Parathyroid adenoma (tissue), 2 donors: ENCODE measurements around the gene CDKN2A.

Source experiments
- H2AFZ ChIP-seq: fragments of 300-600 bp; sonication (generic); one replicate; pipeline ENCODE4 v1.7.0; 2017; ENCODE audit warnings: antibody characterized with exemption, mild to moderate bottlenecking
- H3K27ac ChIP-seq: fragments of 300-600 bp; sonication (generic); one replicate; pipeline ENCODE4 v1.7.0; 2017
- H3K27me3 ChIP-seq: fragments of 300-600 bp; sonication (generic); one replicate; pipeline ENCODE4 v1.7.0; 2017; ENCODE audit warnings: low read length; ENCODE audit not compliant: control insufficient read depth, insufficient read depth
- H3K36me3 ChIP-seq: fragments of 300-600 bp; sonication (generic); one replicate; pipeline ENCODE4 v1.7.0; 2017; ENCODE audit warnings: low read length; ENCODE audit not compliant: control insufficient read depth, insufficient read depth
- H3K4me1 ChIP-seq: fragments of 300-600 bp; sonication (generic); one replicate; pipeline ENCODE4 v1.7.0; 2017; ENCODE audit warnings: control low read depth
- H3K4me2 ChIP-seq: fragments of 300-600 bp; sonication (generic); one replicate; pipeline ENCODE4 v1.7.0; 2017; ENCODE audit warnings: low read length
- H3K4me3 ChIP-seq: fragments of 300-600 bp; sonication (generic); one replicate; pipeline ENCODE4 v1.7.0; 2017; ENCODE audit warnings: low read depth, low read length
- H3K79me2 ChIP-seq: fragments of 300-600 bp; sonication (generic); one replicate; pipeline ENCODE4 v1.7.0; 2017; ENCODE audit warnings: control low read depth
- H3K9ac ChIP-seq: fragments of 300-600 bp; sonication (generic); one replicate; pipeline ENCODE4 v1.7.0; 2017; ENCODE audit warnings: mild to moderate bottlenecking
- H3K9me3 ChIP-seq: fragments of 300-600 bp; sonication (generic); one replicate; pipeline ENCODE4 v1.7.0; 2017; ENCODE audit warnings: low read length; ENCODE audit not compliant: control insufficient read depth
- CTCF ChIP-seq: fragments of 300-600 bp; sonication (generic); IDR thresholded peaks from one replicate; pipeline ENCODE4 v1.7.0; 2017; ENCODE audit warnings: antibody characterized with exemption, mild to moderate bottlenecking
- donor health status: primary hyperparathyroidism.

CDKN2A gene

DNA sequence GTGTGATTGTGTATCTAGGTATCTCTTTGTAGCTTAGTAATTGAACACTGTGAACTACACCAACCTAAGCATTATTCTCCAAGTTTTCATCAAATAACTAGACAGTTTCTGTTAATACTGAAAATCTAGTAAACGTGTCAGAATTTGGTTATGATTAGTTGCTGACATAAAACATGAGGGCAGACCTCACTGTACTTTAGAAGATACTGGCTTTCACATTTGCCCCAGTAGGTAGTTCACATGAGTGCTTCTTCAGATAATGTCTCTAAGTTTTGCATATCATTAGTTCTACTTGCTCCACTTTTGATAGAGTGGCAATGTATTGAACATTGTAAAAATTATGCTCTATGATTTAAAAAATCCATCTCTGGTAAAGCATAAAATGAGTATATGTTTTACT is 7.8 kb upstream of the CDKN2A start:
- Histone ChIP-seq H3K79me2 (no peaks in the 10 kb centered on the region), H2AFZ (no peak overlapping the region), H3K36me3 (no peaks in the 10 kb centered on the region), H3K9ac (no peak overlapping the region), H3K4me2 (no peak overlapping the region), H3K4me3 (no peak overlapping the region), H3K4me1 (no peaks in the 10 kb centered on the region), H3K27ac (no peak overlapping the region), H3K27me3 (no peaks in the 10 kb centered on the region), H3K9me3 (no peaks in the 10 kb centered on the region)
- no peak for TF ChIP-seq CTCF

- Histone ChIP-seq H3K9ac (no peak overlapping the region), H3K27me3 (no peaks in the 10 kb centered on the region), H3K27ac (no peak overlapping the region), H3K36me3 (no peaks in the 10 kb centered on the region), H2AFZ (no peak overlapping the region), H3K9me3 (no peaks in the 10 kb centered on the region), H3K4me2 (no peak overlapping the region), H3K79me2 (no peaks in the 10 kb centered on the region), H3K4me1 (no peaks in the 10 kb centered on the region), H3K4me3 (no peak overlapping the region)
- no peak for TF ChIP-seq CTCF
Observed at GRCh38 chr9:21998026-21998425, 3.8 kb upstream of the CDKN2A start.

DNA sequence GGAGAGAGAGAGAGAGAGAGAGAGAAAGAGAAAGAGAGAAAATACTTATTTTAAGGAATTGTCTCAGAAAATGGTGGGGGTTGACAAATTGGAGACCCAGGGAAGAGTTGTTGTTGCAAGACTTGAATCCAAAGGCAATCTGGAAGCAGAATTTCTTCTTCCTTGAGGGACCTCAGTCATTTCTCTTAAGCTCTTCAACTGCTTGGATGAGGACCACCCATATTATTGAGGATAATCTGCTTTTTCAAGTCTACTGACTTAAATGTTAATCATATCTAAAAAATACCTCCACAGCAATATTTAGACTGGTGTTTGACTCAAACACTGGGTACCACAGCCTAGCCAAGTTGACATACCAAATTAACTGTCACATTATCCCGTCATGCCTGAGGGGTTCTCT is 3.3 kb upstream of the CDKN2A start:
- H3K4me1 ChIP-seq: no peaks in the 10 kb centered on the region
- H3K4me2 ChIP-seq: no peak overlapping the region
- H2AFZ ChIP-seq: no peak overlapping the region
- H3K27me3 ChIP-seq: no peaks in the 10 kb centered on the region
- no peak overlapping the region for H3K27ac ChIP-seq
- no peaks in the 10 kb centered on the region for H3K79me2 ChIP-seq
- H3K9ac ChIP-seq: no peak overlapping the region
- no peaks in the 10 kb centered on the region for H3K9me3 ChIP-seq
- no peak for TF ChIP-seq CTCF
- H3K4me3 ChIP-seq: no peak overlapping the region
- no peaks in the 10 kb centered on the region for H3K36me3 ChIP-seq

DNA sequence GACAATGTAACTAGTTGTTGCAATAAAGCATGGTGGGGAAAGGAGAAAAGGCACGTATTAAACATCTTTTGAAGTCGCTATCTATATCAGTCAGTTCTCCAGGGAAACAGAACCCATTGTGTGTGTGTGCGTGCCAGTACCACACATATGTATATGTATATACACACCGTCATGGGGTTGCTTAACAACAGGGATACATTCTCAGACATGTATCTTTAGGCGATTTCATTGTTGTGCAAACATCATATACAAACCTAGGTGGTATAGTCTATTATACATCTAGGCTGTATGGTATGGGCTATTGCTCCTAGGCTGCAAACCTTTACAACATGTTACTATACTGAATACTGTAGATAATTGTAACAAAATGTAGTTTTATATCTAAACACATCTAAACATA is 2.7 kb upstream of the CDKN2A start:
- Histone ChIP-seq H3K4me2 (no peak overlapping the region), H3K4me3 (no peak overlapping the region), H3K79me2 (no peaks in the 10 kb centered on the region), H3K27me3 (no peaks in the 10 kb centered on the region), H3K9me3 (no peaks in the 10 kb centered on the region), H3K4me1 (no peaks in the 10 kb centered on the region), H3K9ac (no peak overlapping the region), H3K36me3 (no peaks in the 10 kb centered on the region), H3K27ac (no peak overlapping the region), H2AFZ (no peak overlapping the region)
- no peak for TF ChIP-seq CTCF

GRCh38 chr9:21996438-21996837 is 2.2 kb upstream of the CDKN2A start:
- Histone ChIP-seq H3K4me3 (no peak overlapping the region), H3K27me3 (no peaks in the 10 kb centered on the region), H3K27ac (no peak overlapping the region), H3K4me2 (no peak overlapping the region), H3K9ac (no peak overlapping the region), H3K9me3 (no peaks in the 10 kb centered on the region), H3K79me2 (no peaks in the 10 kb centered on the region), H2AFZ (no peak overlapping the region), H3K4me1 (no peaks in the 10 kb centered on the region), H3K36me3 (no peaks in the 10 kb centered on the region)
- TF ChIP-seq CTCF: no peak
